Mesenchymal stem cell (in vitro differentiated cells and primary cell): Measurements from ENCODE around the gene CHN2.

Experiments used
- DNase-seq: peaks from one replicate; pipeline ENCODE4 v3.0.0-alpha.2; 2013
- H2AFZ ChIP-seq: one replicate; pipeline ENCODE4 v1.6.1; 2013; ENCODE audit warnings: low read depth, mild to moderate bottlenecking, control low read depth, inconsistent platforms, low read length, moderate library complexity
- H2AK5ac ChIP-seq: 2 replicates; pipeline ENCODE4 v1.6.1; 2013; ENCODE audit warnings: low read length, moderate library complexity, mild to moderate bottlenecking, inconsistent platforms; ENCODE audit not compliant: severe bottlenecking
- H2BK120ac ChIP-seq: one replicate; pipeline ENCODE4 v1.6.1; 2013; ENCODE audit warnings: low read depth, mild to moderate bottlenecking, inconsistent platforms, low read length, moderate library complexity
- H2BK12ac ChIP-seq, 2 experiments: one replicate each; pipeline ENCODE4 v1.6.1; 2013; ENCODE audit warnings: inconsistent platforms in 2 of 2, low read length in 2 of 2, mild to moderate bottlenecking in 2 of 2, moderate library complexity in 2 of 2, control low read depth in 1 of 2
- H2BK15ac ChIP-seq: one replicate; pipeline ENCODE4 v1.6.1; 2013; ENCODE audit warnings: mild to moderate bottlenecking, low read depth, inconsistent platforms; ENCODE audit not compliant: poor library complexity, severe bottlenecking
- H2BK5ac ChIP-seq: 2 replicates; pipeline ENCODE4 v1.6.1; 2013; ENCODE audit warnings: low read depth, mild to moderate bottlenecking, low read length, control low read depth, inconsistent platforms; ENCODE audit not compliant: poor library complexity, severe bottlenecking
- H3K14ac ChIP-seq, 2 experiments: one replicate each; pipeline ENCODE4 v1.6.1; 2013; ENCODE audit warnings: inconsistent platforms in 2 of 2, low read length in 2 of 2, control low read depth in 1 of 2, mild to moderate bottlenecking in 1 of 2, moderate library complexity in 1 of 2
- H3K18ac ChIP-seq, 2 experiments: one replicate each; pipeline ENCODE4 v1.6.1; 2013; ENCODE audit warnings: inconsistent platforms in 2 of 2, low read length in 2 of 2, control low read depth in 1 of 2, low read depth in 1 of 2, mild to moderate bottlenecking in 1 of 2
- H3K23ac ChIP-seq, 2 experiments: one replicate each; pipeline ENCODE4 v1.6.1; 2013; ENCODE audit warnings: inconsistent platforms in 2 of 2, low read length in 2 of 2, mild to moderate bottlenecking in 2 of 2, moderate library complexity in 2 of 2, control low read depth in 1 of 2
- H3K27ac ChIP-seq: 2 replicates; pipeline ENCODE4 v1.5.1; 2013; ENCODE audit warnings: mild to moderate bottlenecking, moderate library complexity, low read length, control low read depth, inconsistent platforms; ENCODE audit not compliant: poor library complexity, severe bottlenecking
- H3K27me3 ChIP-seq, 2 experiments: 2 replicates each; pipeline versions ENCODE4 v1.6.1 to v1.7.0; 2013; ENCODE audit warnings: low read length in 2 of 2, mild to moderate bottlenecking in 2 of 2, moderate library complexity in 2 of 2, control low read depth in 1 of 2, inconsistent platforms in 1 of 2; ENCODE audit not compliant: control insufficient read depth in 1 of 2, insufficient read depth in 1 of 2
- H3K36me3 ChIP-seq, 2 experiments: 2 replicates each; pipeline versions ENCODE4 v1.6.1 to v1.7.0; 2013; ENCODE audit warnings: low read length in 2 of 2, control low read depth in 1 of 2, inconsistent platforms in 1 of 2, low read depth in 1 of 2, mild to moderate bottlenecking in 1 of 2; ENCODE audit not compliant: insufficient read depth in 2 of 2, control insufficient read depth in 1 of 2
- H3K4ac ChIP-seq, 2 experiments: one replicate each; pipeline ENCODE4 v1.6.1; 2013; ENCODE audit warnings: inconsistent platforms in 2 of 2, low read length in 2 of 2, mild to moderate bottlenecking in 2 of 2, moderate library complexity in 2 of 2, control low read depth in 1 of 2, low read depth in 1 of 2
- H3K4me1 ChIP-seq: 2 replicates; pipeline ENCODE4 v1.6.1; 2013; ENCODE audit warnings: low read depth, low read length, control low read depth; ENCODE audit not compliant: control insufficient read depth, insufficient read depth
- H3K4me2 ChIP-seq: 2 replicates; pipeline ENCODE4 v1.6.1; 2013; ENCODE audit warnings: low read length, mild to moderate bottlenecking, inconsistent platforms; ENCODE audit not compliant: poor library complexity, severe bottlenecking
- H3K4me3 ChIP-seq, 2 experiments: 2 replicates each; pipeline versions ENCODE4 v1.5.1 to v1.7.0; 2013; ENCODE audit warnings: low read length in 2 of 2, mild to moderate bottlenecking in 2 of 2, control low read depth in 1 of 2, low read depth in 1 of 2; ENCODE audit not compliant: insufficient read depth in 1 of 2
- H3K79me1 ChIP-seq: replicated peaks from 2 replicates; pipeline ENCODE4 v1.6.1; 2013; ENCODE audit warnings: mild to moderate bottlenecking, control low read depth, low read length, inconsistent platforms; ENCODE audit not compliant: poor library complexity, severe bottlenecking
- H3K9ac ChIP-seq: 2 replicates; pipeline ENCODE4 v1.7.0; 2013; ENCODE audit warnings: mild to moderate bottlenecking, low read length, moderate library complexity
- H3K9me3 ChIP-seq: 2 replicates; pipeline ENCODE4 v1.7.0; 2013; ENCODE audit warnings: mild to moderate bottlenecking, low read length; ENCODE audit not compliant: control insufficient read depth
- H4K8ac ChIP-seq: one replicate; pipeline ENCODE4 v1.6.1; 2013; ENCODE audit warnings: inconsistent platforms, mild to moderate bottlenecking, low read length, moderate library complexity
- H4K91ac ChIP-seq: one replicate; pipeline ENCODE4 v1.6.1; 2013; ENCODE audit warnings: mild to moderate bottlenecking, low read length, inconsistent platforms
- WGBS: methylation state at CpG from one replicate; pipeline ENCODE4 v1.1.7; 2013; ENCODE audit warnings: mixed read lengths; 5-methylcytosine and 5-hydroxymethylcytosine counted together

Gene CHN2

GRCh38 chr7:29355388-29355787, 160.8 kb downstream of the CHN2 start:
- Histone ChIP-seq H3K36me3 (no peaks in the 10 kb centered on the region), H3K9me3 (no peaks in the 10 kb centered on the region), H2BK15ac (no peak overlapping the region), H3K27ac (no peak overlapping the region), H2AFZ (no peak overlapping the region), H3K4me3 (no peak overlapping the region), H3K4ac (no peak overlapping the region), H3K79me1 (no peaks in the 10 kb centered on the region), H2BK12ac (no peak overlapping the region), H3K18ac (no peak overlapping the region), H4K91ac (no peak overlapping the region), H2BK5ac (no peak overlapping the region), H3K14ac (no peak overlapping the region), H3K4me1 (no peaks in the 10 kb centered on the region), H3K9ac (no peak overlapping the region), H2BK120ac (no peak overlapping the region), H4K8ac (no peak overlapping the region), H2AK5ac (no peak overlapping the region), H3K4me2 (no peak overlapping the region), H3K27me3 (peaks cover 0 to 5% of the 10 kb centered on the region in 2 experiments), H3K23ac (no peak overlapping the region)
- WGBS, result 95% methylated on average over 5 of the region's 7 CpGs
- no peak for DNase-seq

GRCh38 chr7:29356631-29357030, 162.1 kb downstream of the CHN2 start:
- Histone ChIP-seq H3K4me2 (no peak overlapping the region), H2AK5ac (no peak overlapping the region), H3K27me3 (peaks cover 0 to 10% of the 10 kb centered on the region in 2 experiments), H2AFZ (no peak overlapping the region), H3K9me3 (no peaks in the 10 kb centered on the region), H4K91ac (no peak overlapping the region), H3K4ac (no peak overlapping the region), H2BK15ac (no peak overlapping the region), H3K18ac (no peak overlapping the region), H3K4me3 (no peak overlapping the region), H3K36me3 (no peaks in the 10 kb centered on the region), H3K4me1 (no peaks in the 10 kb centered on the region), H2BK5ac (no peak overlapping the region), H3K9ac (no peak overlapping the region), H3K79me1 (no peaks in the 10 kb centered on the region), H2BK12ac (no peak overlapping the region), H3K23ac (no peak overlapping the region), H4K8ac (no peak overlapping the region), H3K27ac (no peak overlapping the region), H3K14ac (no peak overlapping the region), H2BK120ac (no peak overlapping the region)
- DNase-seq, result no peak
- WGBS, result 92% methylated on average over 9 of the region's 9 CpGs

- 80% methylated on average over 3 of the region's 4 CpGs for WGBS
- H2BK15ac ChIP-seq, result no peak overlapping the region
- no peaks in the 10 kb centered on the region for H3K4me1 ChIP-seq
- H3K79me1 ChIP-seq, result no peaks in the 10 kb centered on the region
- no peak overlapping the region for H3K23ac ChIP-seq
- H4K91ac ChIP-seq, result no peak overlapping the region
- H3K4ac ChIP-seq, result no peak overlapping the region
- no peak overlapping the region for H3K18ac ChIP-seq
- H3K4me2 ChIP-seq, result no peak overlapping the region
- H4K8ac ChIP-seq, result no peak overlapping the region
- H3K27ac ChIP-seq, result no peak overlapping the region
- no peak overlapping the region for H2BK5ac ChIP-seq
- H3K4me3 ChIP-seq, result no peak overlapping the region
- H2AFZ ChIP-seq, result no peak overlapping the region
- no peak for DNase-seq
- no peaks in the 10 kb centered on the region for H3K9me3 ChIP-seq
- no peak overlapping the region for H3K9ac ChIP-seq
- H3K14ac ChIP-seq, result no peak overlapping the region
- no peaks in the 10 kb centered on the region for H3K36me3 ChIP-seq
- peaks cover 3 to 22% of the 10 kb centered on the region in 2 experiments for H3K27me3 ChIP-seq
- H2BK120ac ChIP-seq, result no peak overlapping the region
- no peak overlapping the region for H2BK12ac ChIP-seq
- no peak overlapping the region for H2AK5ac ChIP-seq
Measured at GRCh38 chr7:29359482-29360093, 165.0 kb downstream of the CHN2 start.

GRCh38 chr7:29360633-29361625, 166.4 kb downstream of the CHN2 start:
- H3K9ac ChIP-seq, result no peak overlapping the region
- WGBS, result 82% methylated on average over 10 of the region's 13 CpGs

More at GRCh38 chr7:29360633-29361625, 166.4 kb downstream of the CHN2 start:
- Histone ChIP-seq H3K4ac (no peak overlapping the region), H3K9me3 (no peaks in the 10 kb centered on the region), H3K4me2 (no peak overlapping the region), H2AFZ (no peak overlapping the region), H2AK5ac (no peak overlapping the region), H3K14ac (no peak overlapping the region), H3K4me1 (no peaks in the 10 kb centered on the region), H4K91ac (no peak overlapping the region), H3K36me3 (no peaks in the 10 kb centered on the region), H3K4me3 (no peak overlapping the region), H2BK120ac (no peak overlapping the region), H2BK5ac (no peak overlapping the region), H2BK15ac (no peak overlapping the region), H4K8ac (no peak overlapping the region), H3K79me1 (no peaks in the 10 kb centered on the region), H3K27me3 (peaks cover 3 to 27% of the 10 kb centered on the region in 2 experiments), H3K23ac (no peak overlapping the region), H3K27ac (no peak overlapping the region), H2BK12ac (no peak overlapping the region), H3K18ac (no peak overlapping the region)
- no peak for DNase-seq
